ENCODE measurements around the gene SPRR3. TPM values are rescaled to one million over a fixed set of nuclear protein-coding genes. Genes with fewer than 3 reads are reported as not detected.

SPRR3 gene
- total RNA-seq, 4 donors from 2014 or later = 7,283 to 22,357 (median 8,768) TPM

- no peak overlapping the region for H3K27ac ChIP-seq
- H3K9me3 ChIP-seq = no peaks in the 10 kb centered on the region
- intact Hi-C loops (cut with DNase I) = no loop called here
- WGBS, 2 donors = 78 to 81% methylated on average over 4 of the region's 4 CpGs
- no peaks in the 10 kb centered on the region for H3K36me3 ChIP-seq
- H3K27me3 ChIP-seq = no peaks in the 10 kb centered on the region
- H3K4me1 ChIP-seq = peaks cover 0 to 34% (median 6%) of the 10 kb centered on the region in 3 donors
- no peak for DNase-seq
- no peak overlapping the region for H3K4me3 ChIP-seq
- no peak for TF ChIP-seq POLR2A (IDR thresholded peaks at IDR 0.05)
- TF ChIP-seq, protein P1, sequence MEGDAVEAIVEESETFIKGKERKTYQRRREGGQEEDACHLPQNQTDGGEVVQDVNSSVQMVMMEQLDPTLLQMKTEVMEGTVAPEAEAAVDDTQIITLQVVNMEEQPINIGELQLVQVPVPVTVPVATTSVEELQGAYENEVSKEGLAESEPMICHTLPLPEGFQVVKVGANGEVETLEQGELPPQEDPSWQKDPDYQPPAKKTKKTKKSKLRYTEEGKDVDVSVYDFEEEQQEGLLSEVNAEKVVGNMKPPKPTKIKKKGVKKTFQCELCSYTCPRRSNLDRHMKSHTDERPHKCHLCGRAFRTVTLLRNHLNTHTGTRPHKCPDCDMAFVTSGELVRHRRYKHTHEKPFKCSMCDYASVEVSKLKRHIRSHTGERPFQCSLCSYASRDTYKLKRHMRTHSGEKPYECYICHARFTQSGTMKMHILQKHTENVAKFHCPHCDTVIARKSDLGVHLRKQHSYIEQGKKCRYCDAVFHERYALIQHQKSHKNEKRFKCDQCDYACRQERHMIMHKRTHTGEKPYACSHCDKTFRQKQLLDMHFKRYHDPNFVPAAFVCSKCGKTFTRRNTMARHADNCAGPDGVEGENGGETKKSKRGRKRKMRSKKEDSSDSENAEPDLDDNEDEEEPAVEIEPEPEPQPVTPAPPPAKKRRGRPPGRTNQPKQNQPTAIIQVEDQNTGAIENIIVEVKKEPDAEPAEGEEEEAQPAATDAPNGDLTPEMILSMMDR (IDR thresholded peaks at IDR 0.05) = no peak
These were observed 35.7 kb upstream of the SPRR3 start for GRCh38 chr1:152965853-152966252.

- H3K9me3 ChIP-seq = no peaks in the 10 kb centered on the region
- H3K27me3 ChIP-seq = no peaks in the 10 kb centered on the region
- H3K4me3 ChIP-seq = no peak overlapping the region
- no peaks in the 10 kb centered on the region for H3K36me3 ChIP-seq
- intact Hi-C loops (cut with DNase I) = no loop called here
- TF ChIP-seq, protein P1 (IDR thresholded peaks at IDR 0.05) = peak in 1 of 6 experiments; percentile 9
- TF ChIP-seq POLR2A (IDR thresholded peaks at IDR 0.05) = no peak
- peak overlapping the region; percentile 64 to 87 (median 76) for H3K27ac ChIP-seq
- peaks cover 0 to 41% (median 11%) of the 10 kb centered on the region in 3 donors for H3K4me1 ChIP-seq
- no peak for DNase-seq
- WGBS, 2 donors = 5% methylated on average over 6 of the region's 7 CpGs; no CpG with 5 or more reads in 1 of the 2 donors
These were observed 34.3 kb upstream of the SPRR3 start for GRCh38 chr1:152967201-152967600.

DNA sequence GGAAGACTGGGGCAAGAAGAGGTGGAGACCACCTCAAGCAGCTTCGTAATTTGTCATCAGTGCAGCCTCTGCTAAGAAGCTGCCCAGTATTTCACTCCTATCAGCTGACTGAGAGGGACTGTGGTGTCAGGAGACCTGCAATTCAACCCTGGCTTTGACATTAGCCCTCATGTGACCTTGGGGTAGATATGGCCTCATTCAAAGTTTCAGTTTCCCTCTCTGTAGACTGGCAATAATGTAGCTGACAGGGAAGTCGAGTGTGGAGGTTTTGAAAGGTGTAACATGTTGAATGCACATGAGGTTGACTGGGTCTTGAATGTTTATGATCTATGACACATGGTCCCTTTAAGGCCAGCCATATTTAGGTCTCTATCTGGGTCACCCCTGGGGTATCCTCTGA is 33.3 kb upstream of the SPRR3 start:
- no peaks in the 10 kb centered on the region for H3K36me3 ChIP-seq
- no peak overlapping the region for H3K4me3 ChIP-seq
- H3K9me3 ChIP-seq = no peaks in the 10 kb centered on the region
- H3K4me1 ChIP-seq = peaks cover 0 to 51% (median 18%) of the 10 kb centered on the region in 3 donors
- WGBS, 2 donors = 74 to 78% methylated on average over 2 of the region's 2 CpGs
- peak overlapping the region; percentile 26 to 87 (median 67) for H3K27ac ChIP-seq
- no peak for TF ChIP-seq POLR2A (IDR thresholded peaks at IDR 0.05)
- TF ChIP-seq, protein P1 (IDR thresholded peaks at IDR 0.05) = no peak
- intact Hi-C loops (cut with DNase I) = no loop called here
- no peaks in the 10 kb centered on the region for H3K27me3 ChIP-seq
- no peak for DNase-seq

GRCh38 chr1:152969036-152969435 is 32.5 kb upstream of the SPRR3 start:
- peaks cover 0 to 59% (median 18%) of the 10 kb centered on the region in 3 donors for H3K4me1 ChIP-seq
- H3K4me3 ChIP-seq = no peak overlapping the region
- TF ChIP-seq, protein P1 (IDR thresholded peaks at IDR 0.05) = no peak
- no peak for TF ChIP-seq POLR2A (IDR thresholded peaks at IDR 0.05)
- intact Hi-C loops (cut with DNase I) = no loop called here
- DNase-seq = no peak
- H3K36me3 ChIP-seq = no peaks in the 10 kb centered on the region
- H3K9me3 ChIP-seq = no peaks in the 10 kb centered on the region
- 49 to 59% methylated on average over 2 of the region's 2 CpGs for WGBS, 2 donors
- no peaks in the 10 kb centered on the region for H3K27me3 ChIP-seq
- H3K27ac ChIP-seq = peak overlapping the region in 3 of 4 donors; percentile 59 to 87 (median 75)

DNA sequence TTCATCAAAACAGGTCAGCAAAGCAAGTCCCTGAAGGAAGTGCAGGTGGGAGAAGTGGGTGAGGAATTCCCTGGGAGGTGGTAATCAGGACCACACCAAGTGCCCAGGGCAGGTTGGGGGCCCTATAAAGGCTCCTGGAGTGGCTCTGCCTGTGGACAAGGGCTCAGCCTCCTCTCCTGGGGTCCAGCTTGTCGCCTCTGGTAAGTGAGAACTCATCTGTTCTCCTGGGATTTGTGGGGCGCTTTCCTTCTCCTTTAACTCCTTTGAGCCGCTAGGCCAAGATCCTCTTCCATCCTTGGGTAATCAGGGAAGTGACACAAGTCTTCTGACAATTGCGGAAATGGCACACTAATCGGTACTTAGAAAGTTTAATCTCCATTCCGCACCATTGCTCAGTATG is 31.1 kb upstream of the SPRR3 start, which contains the start of gene SPRR4:
SPRR4 (plus strand) TSS at position 154 of the 400 bp plus-strand sequence. CDS start 1,243 bp downstream, outside the sequence.
- Histone ChIP-seq H3K4me3 (no peak within 1 kb of the TSS), H3K9me3 (no peaks in the 10 kb centered on the region), H3K27me3 (no peaks in the 10 kb centered on the region), H3K4me1 (peaks cover 0 to 64% (median 18%) of the 10 kb centered on the region in 3 donors), H3K27ac (peak within 1 kb of the TSS in 3 of 4 donors; percentile 75 to 87 (median 78)), H3K36me3 (no peaks in the 10 kb centered on the region)
- intact Hi-C loops (cut with DNase I) = no loop called here
- TF ChIP-seq, protein P1 (IDR thresholded peaks at IDR 0.05) = no peak
- no peak for TF ChIP-seq POLR2A (IDR thresholded peaks at IDR 0.05)
- DNase-seq = no peak
- 84 to 88% methylated on average over 6 of the region's 6 CpGs for WGBS, 2 donors

Data from esophagus squamous epithelium (tissue), 5 donors.